ENCODE data around the gene IGSF6. TPM values are rescaled to one million over a fixed set of nuclear protein-coding genes. Genes with fewer than 3 reads are reported as not detected.

IGSF6 gene
- total RNA-seq, 6 donors from 2014 or later = 7.0 to 74.0 (median 17.7) TPM

DNA sequence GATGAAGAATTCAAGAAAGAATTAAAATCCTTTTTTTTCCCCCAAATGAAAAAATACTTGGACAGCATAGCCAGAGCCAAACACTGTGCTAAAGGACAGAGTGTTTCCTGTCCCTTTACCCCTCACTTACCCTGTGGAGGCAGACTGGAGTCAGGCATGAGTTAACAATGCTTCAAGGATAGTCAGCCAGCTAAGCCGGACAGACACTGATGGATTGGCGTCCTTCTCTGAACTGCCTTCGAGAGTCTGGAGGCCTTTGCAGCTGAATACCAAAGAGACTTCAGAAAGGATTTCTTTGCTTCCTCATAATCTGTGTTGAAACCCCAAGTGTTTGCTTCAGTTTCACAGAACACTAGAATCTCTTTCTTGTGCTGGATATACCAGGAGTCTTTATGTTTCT is 48.5 kb downstream of the IGSF6 start:
- no peak for DNase-seq

DNA sequence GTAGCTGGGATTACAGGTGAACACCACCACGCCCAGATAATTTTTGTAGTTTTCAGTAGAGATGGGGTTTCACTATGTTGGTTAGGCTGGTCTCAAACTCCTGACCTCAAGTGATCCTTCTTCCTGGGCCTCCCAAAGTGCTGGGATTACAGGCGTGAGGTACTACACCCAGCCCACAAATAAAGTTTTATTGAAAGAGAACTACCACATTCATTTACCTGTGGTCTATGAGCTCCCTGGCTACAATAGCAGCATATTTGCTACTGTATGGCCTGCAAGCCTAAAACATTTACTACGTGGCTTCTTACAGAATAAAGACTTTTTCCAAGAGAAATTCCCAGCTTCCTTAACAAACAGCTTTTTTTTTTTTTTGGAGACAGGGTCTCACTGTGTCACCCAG is 49.6 kb downstream of the IGSF6 start:
- ATAC-seq (ENCODE audit: low FRiP score in 2 of 2) (no peak), DNase-seq (no peak)
- Histone ChIP-seq H3K4me1 (peaks cover 20 to 41% (median 28%) of the 10 kb centered on the region in 4 donors), H3K27ac (no peak overlapping the region), H3K36me3 (no peaks in the 10 kb centered on the region), H3K9me3 (no peaks in the 10 kb centered on the region), H3K4me3 (no peak overlapping the region), H3K27me3 (no peaks in the 10 kb centered on the region)
- TF ChIP-seq EP300 (IDR thresholded peaks at IDR 0.05) = no peak
- TF ChIP-seq, protein P1, sequence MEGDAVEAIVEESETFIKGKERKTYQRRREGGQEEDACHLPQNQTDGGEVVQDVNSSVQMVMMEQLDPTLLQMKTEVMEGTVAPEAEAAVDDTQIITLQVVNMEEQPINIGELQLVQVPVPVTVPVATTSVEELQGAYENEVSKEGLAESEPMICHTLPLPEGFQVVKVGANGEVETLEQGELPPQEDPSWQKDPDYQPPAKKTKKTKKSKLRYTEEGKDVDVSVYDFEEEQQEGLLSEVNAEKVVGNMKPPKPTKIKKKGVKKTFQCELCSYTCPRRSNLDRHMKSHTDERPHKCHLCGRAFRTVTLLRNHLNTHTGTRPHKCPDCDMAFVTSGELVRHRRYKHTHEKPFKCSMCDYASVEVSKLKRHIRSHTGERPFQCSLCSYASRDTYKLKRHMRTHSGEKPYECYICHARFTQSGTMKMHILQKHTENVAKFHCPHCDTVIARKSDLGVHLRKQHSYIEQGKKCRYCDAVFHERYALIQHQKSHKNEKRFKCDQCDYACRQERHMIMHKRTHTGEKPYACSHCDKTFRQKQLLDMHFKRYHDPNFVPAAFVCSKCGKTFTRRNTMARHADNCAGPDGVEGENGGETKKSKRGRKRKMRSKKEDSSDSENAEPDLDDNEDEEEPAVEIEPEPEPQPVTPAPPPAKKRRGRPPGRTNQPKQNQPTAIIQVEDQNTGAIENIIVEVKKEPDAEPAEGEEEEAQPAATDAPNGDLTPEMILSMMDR (IDR thresholded peaks at IDR 0.05) = no peak
- TF ChIP-seq POLR2A (IDR thresholded peaks at IDR 0.05) = no peak
- no peak for TF ChIP-seq POLR2AphosphoS5 (IDR thresholded peaks at IDR 0.05)
- WGBS, 2 donors = 91 to 96% methylated on average over 3 of the region's 3 CpGs

More for the DNA sequence above, 48.5 kb downstream of the IGSF6 start:
- Histone ChIP-seq H3K4me1 (peaks cover 21 to 45% (median 24%) of the 10 kb centered on the region in 4 donors), H3K4me3 (no peak overlapping the region), H3K9me3 (no peaks in the 10 kb centered on the region), H3K27ac (peak overlapping the region in 2 of 4 donors; percentile 8 to 27), H3K27me3 (no peaks in the 10 kb centered on the region), H3K36me3 (no peaks in the 10 kb centered on the region)
- ATAC-seq (ENCODE audit: low FRiP score in 2 of 2) = no peak
- WGBS, 2 donors = 31 to 49% methylated on average over 3 of the region's 3 CpGs
- TF ChIP-seq EP300 (IDR thresholded peaks at IDR 0.05) = no peak
- TF ChIP-seq, protein P1 (IDR thresholded peaks at IDR 0.05) = no peak

DNA sequence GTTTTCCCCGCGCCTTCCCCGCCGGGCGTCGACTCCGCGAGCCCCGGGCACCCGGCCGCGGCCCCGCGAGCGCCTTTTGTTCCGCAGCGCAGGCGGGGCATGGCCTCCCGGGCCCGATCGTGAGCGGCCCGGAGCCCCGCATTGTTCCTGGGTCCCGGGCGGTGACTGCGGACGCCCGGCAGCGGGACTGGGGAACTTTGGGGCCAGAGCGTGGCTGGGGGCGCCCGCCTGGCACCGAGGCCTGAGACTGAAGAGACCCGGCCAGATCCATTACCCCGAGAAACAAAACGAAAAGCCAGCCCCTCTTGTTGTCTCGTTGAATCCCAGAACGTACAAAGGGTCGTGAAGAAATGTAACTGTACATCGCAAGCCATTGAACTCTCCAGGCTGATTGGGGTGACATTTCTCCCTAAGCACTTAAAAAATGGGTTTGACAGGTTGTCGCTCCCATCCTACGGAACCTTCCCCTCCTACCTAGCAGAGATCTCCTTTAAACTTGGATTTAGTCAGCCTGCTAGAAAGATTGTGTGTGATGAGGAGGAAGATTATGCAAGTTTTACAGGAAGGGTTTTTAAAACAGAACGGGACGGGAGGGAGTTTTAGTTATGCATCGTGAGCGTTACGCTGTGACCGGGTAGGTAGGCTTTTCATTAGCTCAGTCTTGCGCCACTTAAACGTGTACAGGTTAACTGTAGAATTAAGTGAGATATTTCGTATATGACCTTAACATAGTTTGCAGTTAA is 52.2 kb downstream of the IGSF6 start:
- Histone ChIP-seq H3K36me3 (no peaks in the 10 kb centered on the region), H3K4me3 (peak overlapping the region; percentile 72 to 97 (median 89)), H3K27me3 (no peaks in the 10 kb centered on the region), H3K9me3 (no peaks in the 10 kb centered on the region), H3K4me1 (peaks cover 20 to 29% (median 25%) of the 10 kb centered on the region in 4 donors), H3K27ac (peak overlapping the region; percentile 93 to 96 (median 94))
- ATAC-seq (ENCODE audit: low FRiP score in 2 of 2) (peak in 1 of 2 donors; percentile 32), DNase-seq (no peak)
- TF ChIP-seq POLR2A (IDR thresholded peaks at IDR 0.05) (no peak), POLR2AphosphoS5 (IDR thresholded peaks at IDR 0.05) (no peak), EP300 (IDR thresholded peaks at IDR 0.05) (no peak)
- TF ChIP-seq, protein P1 (IDR thresholded peaks at IDR 0.05) = no peak
- WGBS, 2 donors = 0 to 1% methylated on average over 25 to 33 of the region's 52 CpGs

DNA sequence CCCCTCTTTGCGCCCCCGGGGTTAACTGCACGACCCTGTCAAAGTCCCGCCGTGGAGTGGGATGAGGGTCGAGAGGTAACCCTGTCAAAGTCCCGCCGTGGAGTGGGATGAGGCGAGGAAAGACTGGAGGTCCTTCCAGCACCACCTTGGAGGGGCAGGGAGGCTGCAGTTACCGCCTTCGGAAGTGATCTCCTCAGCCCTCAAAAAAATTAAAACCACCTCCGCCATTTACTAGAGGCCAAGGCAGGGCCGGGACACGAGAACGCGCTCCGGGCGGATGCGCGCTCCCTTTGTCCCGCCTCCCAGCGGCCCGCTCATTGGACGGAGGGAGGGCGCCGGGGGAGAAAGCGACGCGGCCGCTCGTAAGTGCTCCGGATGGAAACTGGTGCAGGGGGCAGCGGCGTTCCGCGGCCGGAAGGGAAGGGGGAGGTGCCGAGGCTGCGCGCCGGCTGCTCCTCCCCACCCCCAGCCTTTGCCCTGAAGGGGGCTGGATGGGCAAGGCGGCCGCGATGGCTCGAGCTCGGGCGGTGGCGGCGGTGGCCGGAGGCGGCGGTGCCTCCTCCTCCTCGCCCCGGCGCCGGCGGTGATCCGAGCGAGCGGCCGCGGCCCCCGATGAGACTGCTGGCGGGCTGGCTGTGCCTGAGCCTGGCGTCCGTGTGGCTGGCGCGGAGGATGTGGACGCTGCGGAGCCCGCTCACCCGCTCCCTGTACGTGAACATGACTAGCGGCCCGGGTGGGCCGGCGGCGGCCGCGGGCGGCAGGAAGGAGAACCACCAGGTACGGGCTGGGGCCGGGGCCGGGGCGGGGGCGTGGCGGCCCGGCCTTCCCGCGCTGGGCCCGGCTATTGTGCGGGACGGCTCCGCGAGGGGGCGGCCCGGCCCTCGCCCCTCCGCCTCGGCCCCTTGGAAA is 53.0 kb downstream of the IGSF6 start, which contains the start of gene METTL9:
TSS of gene METTL9 (plus strand) at position 456 of the 909 bp plus-strand sequence. CDS start at position 613, 157 bp downstream.
- 0% methylated on average over 29 to 48 of the region's 100 CpGs for WGBS, 2 donors
- no peaks in the 10 kb centered on the region for H3K36me3 ChIP-seq
- H3K27me3 ChIP-seq = no peaks in the 10 kb centered on the region
- H3K27ac ChIP-seq = peak within 1 kb of the TSS; percentile 93 to 96 (median 94)
- peak in 3 of 4 donors; percentile 63 to 88 (median 85) for TF ChIP-seq POLR2A (IDR thresholded peaks at IDR 0.05)
- TF ChIP-seq EP300 (IDR thresholded peaks at IDR 0.05) = peak in 1 of 4 donors; percentile 56
- TF ChIP-seq, protein P1 (IDR thresholded peaks at IDR 0.05) = peak in 3 of 6 experiments; percentile 20 to 57 (median 37)
- peak; percentile 77 to 91 for TF ChIP-seq POLR2AphosphoS5 (IDR thresholded peaks at IDR 0.05)
- ATAC-seq (ENCODE audit: low FRiP score in 2 of 2) (peak; percentile 99), DNase-seq (peak; percentile 97 to 99)
- peaks cover 17 to 24% (median 21%) of the 10 kb centered on the region in 4 donors for H3K4me1 ChIP-seq
- H3K4me3 ChIP-seq = peak within 1 kb of the TSS; percentile 72 to 97 (median 89)
- no peaks in the 10 kb centered on the region for H3K9me3 ChIP-seq
